H9 (cell line): ENCODE measurements around the gene WIPF2. TPM values are rescaled to one million over a fixed set of nuclear protein-coding genes. Genes with fewer than 3 reads are reported as not detected.

ENCODE experiments used
- DNase-seq: peaks from one replicate; pipeline ENCODE4 v3.0.0-alpha.2; 2017
- H2AFZ ChIP-seq: one replicate; pipeline ENCODE4 v1.6.1; 2013; ENCODE audit warnings: mild to moderate bottlenecking, low read length, control low read depth, moderate library complexity
- H2AK5ac ChIP-seq: 2 replicates; pipeline ENCODE4 v1.6.1; 2013; ENCODE audit warnings: low read length, control low read depth, mixed read lengths; ENCODE audit not compliant: insufficient read length
- H2BK120ac ChIP-seq: one replicate; pipeline ENCODE4 v1.6.1; 2013; ENCODE audit warnings: low read depth, mild to moderate bottlenecking, low read length, control low read depth, inconsistent platforms; ENCODE audit not compliant: poor library complexity, severe bottlenecking
- H2BK12ac ChIP-seq: 2 replicates; pipeline ENCODE4 v1.6.1; 2013; ENCODE audit warnings: low read length, control low read depth, mixed read lengths, low read depth; ENCODE audit not compliant: insufficient read length
- H2BK15ac ChIP-seq: 2 replicates; pipeline ENCODE4 v1.6.1; 2013; ENCODE audit warnings: low read depth, low read length, control low read depth
- H2BK20ac ChIP-seq: one replicate; pipeline ENCODE4 v1.6.1; 2013; ENCODE audit warnings: low read depth, mild to moderate bottlenecking, low read length, control low read depth, inconsistent platforms; ENCODE audit not compliant: poor library complexity, severe bottlenecking
- H2BK5ac ChIP-seq: 2 replicates; pipeline ENCODE4 v1.6.1; 2013; ENCODE audit warnings: low read length, control low read depth, mixed read lengths; ENCODE audit not compliant: insufficient read length
- H3K14ac ChIP-seq: 2 replicates; pipeline ENCODE4 v1.6.1; 2013; ENCODE audit warnings: low read length, control low read depth; ENCODE audit not compliant: insufficient read depth
- H3K18ac ChIP-seq: 2 replicates; pipeline ENCODE4 v1.6.1; 2013; ENCODE audit warnings: low read depth, mild to moderate bottlenecking, mixed read lengths, low read length, control low read depth; ENCODE audit not compliant: insufficient read length
- H3K23ac ChIP-seq: 2 replicates; pipeline ENCODE4 v1.6.1; 2013; ENCODE audit warnings: low read length, control low read depth, mixed read lengths, low read depth; ENCODE audit not compliant: insufficient read length
- H3K23me2 ChIP-seq: 2 replicates; pipeline ENCODE4 v1.6.1; 2013; ENCODE audit warnings: low read depth, mild to moderate bottlenecking, mixed read lengths, low read length, control low read depth; ENCODE audit not compliant: insufficient read length, poor library complexity, severe bottlenecking
- H3K27ac ChIP-seq: 2 replicates; pipeline ENCODE4 v1.5.1; 2013; ENCODE audit warnings: low read length, control low read depth, mixed read lengths, low read depth; ENCODE audit not compliant: insufficient read length
- H3K27me3 ChIP-seq: 2 replicates; pipeline ENCODE4 v1.6.1; 2013; ENCODE audit warnings: low read length, control low read depth, inconsistent platforms; ENCODE audit not compliant: insufficient read depth
- H3K4ac ChIP-seq: 2 replicates; pipeline ENCODE4 v1.6.1; 2013; ENCODE audit warnings: low read depth, mild to moderate bottlenecking, control low read depth, inconsistent platforms, low read length, moderate library complexity
- H3K4me1 ChIP-seq: 2 replicates; pipeline ENCODE4 v1.6.1; 2013; ENCODE audit warnings: low read length, control low read depth, inconsistent platforms; ENCODE audit not compliant: insufficient read depth
- H3K4me2 ChIP-seq: 2 replicates; pipeline ENCODE4 v1.6.1; 2013; ENCODE audit warnings: low read length, control low read depth, mixed read lengths; ENCODE audit not compliant: insufficient read length, insufficient read depth
- H3K56ac ChIP-seq: 2 replicates; pipeline ENCODE4 v1.6.1; 2013; ENCODE audit warnings: low read depth, mild to moderate bottlenecking, mixed read lengths, low read length, control low read depth; ENCODE audit not compliant: insufficient read length
- H3K79me1 ChIP-seq: 2 replicates; pipeline ENCODE4 v1.6.1; 2013; ENCODE audit warnings: low read depth, mild to moderate bottlenecking, moderate library complexity, low read length, control low read depth, inconsistent platforms; ENCODE audit not compliant: insufficient read depth, poor library complexity, severe bottlenecking
- H3K79me2 ChIP-seq: 2 replicates; pipeline ENCODE4 v1.6.1; 2013; ENCODE audit warnings: low read length, control low read depth, inconsistent platforms; ENCODE audit not compliant: insufficient read depth
- H3K9ac ChIP-seq: 2 replicates; pipeline ENCODE4 v1.6.1; 2013; ENCODE audit warnings: low read length, control low read depth, mixed read lengths; ENCODE audit not compliant: insufficient read length; ENCODE audit errors: extremely low read depth
- H3K9me3 ChIP-seq: one replicate; pipeline ENCODE4 v1.6.1; 2013; ENCODE audit warnings: low read depth, low read length, inconsistent platforms; ENCODE audit not compliant: control insufficient read depth
- H3T11ph ChIP-seq: one replicate; pipeline ENCODE4 v1.6.1; 2013; ENCODE audit warnings: mild to moderate bottlenecking, low read length, control low read depth, inconsistent platforms
- H4K20me1 ChIP-seq: one replicate; pipeline ENCODE4 v1.6.1; 2013; ENCODE audit not compliant: control insufficient read depth, insufficient read length, insufficient read depth
- H4K5ac ChIP-seq: 2 replicates; pipeline ENCODE4 v1.6.1; 2013; ENCODE audit warnings: low read depth, mild to moderate bottlenecking, mixed read lengths, low read length, control low read depth; ENCODE audit not compliant: insufficient read length
- H4K8ac ChIP-seq: replicated peaks from 2 replicates; pipeline ENCODE4 v1.6.1; 2013; ENCODE audit warnings: low read length, control low read depth, mixed read lengths, low read depth; ENCODE audit not compliant: insufficient read length
- H4K91ac ChIP-seq: 2 replicates; pipeline ENCODE4 v1.6.1; 2013; ENCODE audit warnings: low read depth, mild to moderate bottlenecking, moderate library complexity, mixed read lengths, low read length, control low read depth; ENCODE audit not compliant: insufficient read length
- H3K27ac Mint-ChIP-seq, 3 experiments: 2 replicates in 2 of 3; 3 replicates in 1 of 3; pipeline ENCODE4 v1.8.0; 2020 to 2021; ENCODE audit warnings: mixed read lengths in 3 of 3, mild to moderate bottlenecking in 1 of 3, moderate library complexity in 1 of 3
- H3K27me3 Mint-ChIP-seq: 2 replicates; pipeline ENCODE4 v1.8.0; 2021; ENCODE audit warnings: low read depth, mild to moderate bottlenecking, moderate library complexity, mixed read lengths
- H3K36me3 Mint-ChIP-seq, 3 experiments: 2 replicates in 2 of 3; 3 replicates in 1 of 3; pipeline ENCODE4 v1.8.0; 2020 to 2021; ENCODE audit warnings: low read depth in 3 of 3, mixed read lengths in 3 of 3; ENCODE audit not compliant: insufficient read depth in 1 of 3
- H3K4me1 Mint-ChIP-seq, 2 experiments: 2 replicates each; pipeline ENCODE4 v1.8.0; 2020; ENCODE audit warnings: mixed read lengths in 2 of 2
- H3K4me3 Mint-ChIP-seq, 2 experiments: 2 replicates in 1 of 2; 3 replicates in 1 of 2; pipeline ENCODE4 v1.8.0; 2020 to 2021; ENCODE audit warnings: mild to moderate bottlenecking in 2 of 2, mixed read lengths in 2 of 2, moderate library complexity in 1 of 2
- H3K9me3 Mint-ChIP-seq, 2 experiments: 2 replicates in 1 of 2; 3 replicates in 1 of 2; pipeline ENCODE4 v1.8.0; 2020; ENCODE audit warnings: mild to moderate bottlenecking in 2 of 2, mixed read lengths in 2 of 2, moderate library complexity in 1 of 2
- CTCF ChIP-seq: fragments of 200-600 bp; sonication (generic); conservative IDR thresholded peaks from 3 replicates; pipeline ENCODE4 v1.8.0; 2021; ENCODE audit warnings: antibody characterized with exemption, mild to moderate bottlenecking
- WGBS: extraction: QIAGEN DNeasy Blood & Tissue Kit; methylation state at CpG from one replicate; pipeline ENCODE4 v1.1.7; 2013; ENCODE audit warnings: missing lambda C conversion rate, low lambda C conversion rate, mixed read lengths; ENCODE audit not compliant: insufficient read length; ENCODE audit errors: extremely low coverage; 5-methylcytosine and 5-hydroxymethylcytosine counted together
- total RNA-seq: library from RNA; stranded (reverse); gene quantifications from 2 replicates; pipeline ENCODE4 v1.2.1, GENCODE V29; 2021

WIPF2 gene
- total RNA-seq, 1 experiment from 2014 or later = 24.2 TPM

- H3K27me3 ChIP-seq = no peaks in the 10 kb centered on the region; the same call in 1 of the 2 replicates
- Mint-ChIP-seq H3K27ac (peak overlapping the region in 2 of 3 experiments; percentile 32 to 46; a peak in 1 of 7 replicates), H3K36me3 (peaks cover 45 to 72% (median 70%) of the 10 kb centered on the region in 3 experiments)
Observed at GRCh38 chr17:40173091-40173777, 45.9 kb upstream of the WIPF2 start.

More at GRCh38 chr17:40173091-40173777, 45.9 kb upstream of the WIPF2 start:
- H2AK5ac ChIP-seq = no peak overlapping the region
- no peaks in the 10 kb centered on the region for H3K79me1 ChIP-seq
- H4K91ac ChIP-seq = no peak overlapping the region
- H2BK12ac ChIP-seq = no peak overlapping the region
- no peak overlapping the region for H3K56ac ChIP-seq
- no peaks in the 10 kb centered on the region for H3K9me3 ChIP-seq
- no peak overlapping the region for H3T11ph ChIP-seq
- no peak overlapping the region for H3K23ac ChIP-seq
- no peak overlapping the region for H4K8ac ChIP-seq
- no peaks in the 10 kb centered on the region for H3K79me2 ChIP-seq
- WGBS = no CpG with 5 or more reads among the region's 4 CpGs
- no peak overlapping the region for H3K27ac ChIP-seq
- no peak overlapping the region for H3K4me2 ChIP-seq
- H2BK15ac ChIP-seq = no peak overlapping the region
- H2BK20ac ChIP-seq = no peak overlapping the region
- no peak for DNase-seq
- Mint-ChIP-seq H3K27me3 (no peaks in the 10 kb centered on the region; the same call in 1 of the 2 replicates), H3K4me1 (peaks cover 17 to 18% of the 10 kb centered on the region in 2 experiments), H3K9me3 (no peaks in the 10 kb centered on the region), H3K4me3 (no peak overlapping the region)
- H3K23me2 ChIP-seq = no peaks in the 10 kb centered on the region
- no peak overlapping the region for H4K5ac ChIP-seq
- peaks cover 2% of the 10 kb centered on the region for H4K20me1 ChIP-seq
- H3K14ac ChIP-seq = no peak overlapping the region
- H3K4ac ChIP-seq = no peak overlapping the region
- H3K4me1 ChIP-seq = peaks cover 5% of the 10 kb centered on the region; the same call in 1 of the 2 replicates
- TF ChIP-seq CTCF = no peak
- H2BK5ac ChIP-seq = no peak overlapping the region
- no peak overlapping the region for H2BK120ac ChIP-seq
- no peak overlapping the region for H3K18ac ChIP-seq
- no peak overlapping the region for H2AFZ ChIP-seq
- H3K9ac ChIP-seq = no peak overlapping the region
